Measurements from ENCODE around the gene AUP1. TPM values are rescaled to one million over a fixed set of nuclear protein-coding genes. Genes with fewer than 3 reads are reported as not detected.

AUP1 gene
- total and polyA plus RNA-seq, 9 of the 15 experiments (the other 6 are each of a cell fraction or from before 2014, with no cell fraction given): 70.7 to 245 (median 165) TPM

GRCh38 chr2:74503506-74504475 lies 25.7 kb downstream of the AUP1 start (continued):
- TF ChIP-seq GTF2F1 (IDR thresholded peaks at IDR 0.05; ENCODE audit: low read depth, low read length): no peak
- TF ChIP-seq L3MBTL2 (IDR thresholded peaks at IDR 0.05): peak; percentile 71; the same call in 1 of the 2 replicates
- no peak for TF ChIP-seq ASH1L (IDR thresholded peaks at IDR 0.05; ENCODE audit: borderline replicate concordance, low read depth, partially characterized antibody)
- no peak for TF ChIP-seq TAL1 (IDR thresholded peaks at IDR 0.05)
- no peak for TF ChIP-seq SMARCE1 (IDR thresholded peaks at IDR 0.05)
- no peak for TF ChIP-seq ARID4B (CRISPR knock-in tag; IDR thresholded peaks at IDR 0.05)
- no peak for TF ChIP-seq ZNF408 (CRISPR knock-in tag; IDR thresholded peaks at IDR 0.05; ENCODE audit: low read depth)
- no peak for TF ChIP-seq SRSF9 (IDR thresholded peaks at IDR 0.05; ENCODE audit: borderline replicate concordance, low read depth, low read length)
- 0 out of 4 replicates have a peak, but pooled peaks of 1 of the 2 experiments have one; percentile 11 for TF ChIP-seq NRF1 (conservative IDR thresholded peaks at IDR 0.05 in 1 of 2, IDR thresholded peaks at IDR 0.05 in 1 of 2)
- no peak for TF ChIP-seq KLF10 (CRISPR knock-in tag; IDR thresholded peaks at IDR 0.05)
- TF ChIP-seq HMGN3 (IDR thresholded peaks at IDR 0.05; ENCODE audit: borderline replicate concordance, extremely low read depth, insufficient read length, low read depth, low read length): peak; percentile 27
- TF ChIP-seq ARNT (IDR thresholded peaks at IDR 0.05): 0 out of 4 replicates have a peak, but pooled peaks of 1 of the 2 experiments have one; percentile 14
- TF ChIP-seq ZNF143 (CRISPR knock-in tag; IDR thresholded peaks at IDR 0.05): no peak
- no peak for TF ChIP-seq E2F6 (IDR thresholded peaks at IDR 0.05; ENCODE audit: borderline replicate concordance in 1 of 2, extremely low read depth in 1 of 2, insufficient read depth in 1 of 2, insufficient read length in 1 of 2, low read depth in 1 of 2, low read length in 1 of 2, poor library complexity in 1 of 2, severe bottlenecking in 1 of 2)
- no peak for TF ChIP-seq THRAP3 (IDR thresholded peaks at IDR 0.05; ENCODE audit: borderline replicate concordance)
- no peak for TF ChIP-seq CCNT2 (IDR thresholded peaks at IDR 0.05; ENCODE audit: borderline replicate concordance, extremely low read depth, insufficient read length, low read depth, low read length)
- TF ChIP-seq LARP7 (IDR thresholded peaks at IDR 0.05): no peak
- 0 out of 2 replicates have a peak, but pooled peaks have one; percentile 22 for TF ChIP-seq ZNF740 (CRISPR knock-in tag; IDR thresholded peaks at IDR 0.05)
- no peak for TF ChIP-seq ZNF740 (tag; IDR thresholded peaks at IDR 0.05)
- no peak for TF ChIP-seq TAF7 (tag; IDR thresholded peaks at IDR 0.05)

Data from K562 (cell line).